ENCODE results near the gene FLVCR2.
A peak's percentile ranks its signal among the peaks of the same experiment; 100 is the strongest.

The FLVCR2 gene

DNA sequence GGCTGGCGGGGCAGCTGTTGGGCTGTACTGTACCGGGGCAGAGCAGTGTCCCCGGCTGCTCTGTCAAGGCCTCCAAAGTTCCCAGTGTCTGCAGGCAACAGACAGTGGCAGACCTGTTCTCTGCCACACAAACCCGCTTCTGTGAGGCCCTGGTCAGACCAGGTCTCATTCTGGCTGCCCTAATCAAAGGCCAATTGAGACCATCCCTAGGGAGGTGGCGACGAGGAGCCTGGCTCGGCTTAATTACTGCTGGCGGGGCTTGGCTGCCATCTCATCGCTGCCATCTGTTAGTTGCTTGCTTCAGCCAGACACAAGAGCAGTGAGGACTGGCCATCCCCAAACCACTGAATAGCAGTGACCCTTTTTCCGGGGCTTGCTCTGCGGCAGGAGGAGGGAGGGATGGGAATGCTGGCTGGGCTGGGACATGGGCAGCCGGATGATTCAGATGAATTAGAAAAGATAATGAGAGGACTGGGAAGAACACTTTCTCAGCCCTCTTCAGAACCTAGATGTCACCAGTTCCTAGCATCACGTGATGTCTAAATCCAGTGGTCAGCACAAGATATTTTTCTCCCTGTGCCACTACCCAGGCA lies 57.8 kb downstream of the FLVCR2 start:
- no peak for DNase-seq

DNA sequence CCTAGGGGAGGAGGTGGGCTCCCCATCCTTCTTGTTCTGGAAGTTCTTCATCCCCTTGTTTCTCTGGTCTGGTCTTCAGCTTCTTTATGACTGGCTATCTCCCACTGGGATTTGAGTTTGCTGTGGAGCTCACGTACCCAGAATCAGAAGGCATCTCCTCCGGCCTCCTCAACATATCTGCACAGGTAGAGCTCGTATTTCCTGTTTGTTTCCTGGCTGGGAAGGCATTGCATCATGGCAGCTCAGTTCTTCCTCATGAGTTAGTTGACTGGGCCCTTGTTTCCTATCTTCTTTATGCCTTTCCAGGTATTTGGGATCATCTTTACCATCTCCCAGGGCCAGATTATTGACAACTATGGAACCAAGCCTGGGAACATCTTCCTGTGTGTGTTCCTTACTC lies 62.5 kb downstream of the FLVCR2 start:
- no peak for DNase-seq

DNA sequence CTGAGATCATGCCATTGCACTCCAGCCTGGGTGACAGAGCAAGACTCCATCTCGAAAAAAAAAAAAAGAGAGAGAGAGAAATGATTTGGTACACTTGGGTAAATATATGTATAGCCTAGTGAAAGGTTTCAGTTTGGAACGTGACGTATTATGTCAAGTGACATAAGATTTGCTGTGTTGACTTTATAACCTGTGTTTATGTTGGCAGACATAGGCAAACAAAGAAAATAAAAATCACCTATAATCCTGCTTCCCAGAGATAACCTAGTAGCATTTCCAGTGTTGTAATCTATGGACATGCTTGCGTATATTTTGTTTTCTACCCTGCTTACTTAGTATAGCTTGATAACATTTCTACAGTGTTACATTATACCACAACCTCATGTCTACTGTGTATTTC lies 65.6 kb downstream of the FLVCR2 start:
- DNase-seq, result no peak

DNA sequence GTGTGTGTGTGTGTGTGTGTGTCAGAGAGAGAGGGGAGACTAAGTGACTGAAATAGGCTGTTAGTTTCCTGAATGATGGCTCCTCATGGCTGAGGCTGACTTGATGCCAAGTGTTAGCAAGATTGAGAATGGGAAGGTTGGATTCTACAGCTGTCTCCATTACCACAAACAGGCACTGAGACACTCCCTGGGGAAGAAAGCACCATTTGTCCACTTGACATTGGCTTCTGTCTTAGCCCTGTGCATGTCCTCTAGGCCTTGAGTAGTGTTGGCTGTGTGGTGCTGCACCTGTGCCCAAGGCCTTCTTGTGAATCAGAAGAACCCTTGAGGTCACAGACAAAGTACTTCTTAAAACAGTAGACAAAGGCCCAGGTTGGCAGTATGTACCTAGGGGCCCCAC lies 66.6 kb downstream of the FLVCR2 start:
- DNase-seq, result no peak

DNA sequence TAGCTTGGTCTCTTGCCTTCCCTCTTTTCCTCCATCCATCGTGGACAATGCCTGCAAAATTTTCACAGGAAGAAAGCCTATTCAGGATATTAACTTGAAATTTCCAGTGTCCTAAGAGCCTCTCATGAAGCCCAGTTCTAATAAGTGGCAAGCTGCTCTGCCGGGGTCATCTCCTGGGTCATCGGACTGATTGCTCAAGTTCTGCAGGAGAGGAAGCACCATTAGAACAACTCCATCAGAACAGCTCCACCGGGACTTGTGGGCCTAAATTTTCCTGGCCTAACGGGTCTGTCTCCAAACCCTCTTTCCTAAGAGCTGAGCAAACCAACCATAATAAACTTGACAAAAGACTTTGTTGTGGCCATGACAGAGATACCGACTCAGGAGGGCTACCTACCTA lies 68.3 kb downstream of the FLVCR2 start:
- DNase-seq, result no peak

DNA sequence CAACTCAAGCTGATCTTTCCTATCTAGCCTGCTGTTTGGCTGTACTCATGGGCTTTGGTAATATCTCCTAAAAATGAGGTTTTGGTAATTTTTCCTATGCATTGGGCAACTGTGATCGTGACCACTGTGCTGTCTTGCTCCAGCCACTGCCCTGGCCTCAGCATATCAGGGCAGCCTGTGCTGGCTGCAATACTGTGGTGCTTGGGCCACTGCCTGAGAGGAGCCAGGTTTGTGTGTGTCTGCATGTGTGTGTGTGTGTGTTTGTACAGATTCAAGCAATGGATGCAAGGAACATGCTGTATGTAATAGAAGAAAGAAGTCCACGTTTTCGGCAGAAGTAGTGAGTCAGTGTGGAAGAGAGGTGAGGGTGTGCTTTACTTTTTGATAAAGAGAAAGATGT lies 69.2 kb downstream of the FLVCR2 start:
- no peak for DNase-seq

DNA sequence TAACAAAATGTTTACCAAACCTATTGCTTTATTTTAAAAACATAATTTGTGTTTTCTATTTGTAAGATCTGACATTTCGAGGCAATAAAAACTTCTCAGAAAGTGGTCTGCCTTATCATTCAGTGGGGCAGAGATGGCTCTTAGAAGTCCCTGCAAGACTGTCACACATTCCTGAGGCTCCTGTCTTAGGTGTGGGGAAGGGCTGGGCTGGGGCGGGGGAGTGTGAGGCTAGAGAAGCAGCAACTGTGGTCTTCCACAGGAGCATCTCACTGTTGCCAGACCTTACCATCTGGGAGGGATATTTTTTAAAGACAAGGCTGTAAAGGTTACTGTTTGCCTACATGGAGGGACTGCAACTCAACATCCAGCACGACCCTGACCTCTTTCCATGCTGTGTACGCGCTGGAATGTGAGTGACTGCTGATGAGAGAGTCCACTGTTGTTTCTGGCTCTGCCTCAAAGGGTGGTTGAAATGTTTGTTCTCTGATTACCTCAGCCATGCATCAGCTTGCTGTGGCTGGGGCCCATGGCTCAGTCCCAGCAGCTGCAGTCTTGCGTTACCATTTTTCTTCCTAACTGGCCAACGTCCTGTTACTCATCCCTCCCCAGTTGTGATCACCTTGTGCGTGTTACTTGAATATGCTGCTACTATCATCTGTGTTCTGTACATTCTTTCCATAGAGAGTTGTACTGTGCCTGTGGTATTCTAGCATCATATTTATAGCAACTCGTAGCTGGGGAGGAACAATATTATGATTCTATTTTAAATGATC lies 69.8 kb downstream of the FLVCR2 start:
- DNase-seq, result no peak

DNA sequence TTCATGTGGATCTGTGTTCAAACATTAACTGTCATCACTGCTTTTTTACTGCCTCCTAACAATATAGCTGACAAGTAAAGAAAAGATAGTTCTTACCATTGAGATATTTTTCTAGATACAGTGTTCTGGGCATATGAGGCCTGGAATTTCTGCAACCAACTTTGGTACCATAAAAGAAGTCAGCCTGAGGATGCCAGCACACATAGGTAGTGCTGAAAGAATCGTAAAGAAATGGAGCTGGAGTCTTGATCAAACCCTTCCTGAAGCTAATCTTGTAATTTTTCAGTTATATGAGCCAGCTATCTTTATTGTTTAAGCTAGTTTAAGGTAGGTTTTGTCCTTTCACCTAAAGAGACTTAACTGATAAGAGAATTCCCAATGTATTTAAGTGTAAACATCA lies 70.9 kb downstream of the FLVCR2 start:
- DNase-seq, result no peak

DNA sequence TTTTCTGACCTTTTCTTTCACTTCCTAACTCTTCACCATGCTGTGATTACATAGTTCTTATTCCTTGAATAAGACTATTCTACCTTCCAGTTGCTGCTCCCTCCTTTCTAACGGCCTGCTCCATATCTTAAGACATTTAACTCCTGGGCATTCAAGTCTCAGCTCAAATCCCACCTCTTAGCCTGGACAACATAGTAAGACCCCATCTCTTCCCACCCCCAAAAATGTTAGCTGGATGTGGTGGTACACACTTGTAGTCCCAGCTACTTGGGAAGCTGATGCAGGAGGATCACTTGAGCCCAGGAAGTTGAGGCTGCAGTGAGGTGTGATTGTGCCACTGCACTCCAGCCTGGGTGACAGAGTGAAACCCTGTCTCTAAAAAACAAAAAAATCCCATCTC lies 71.4 kb downstream of the FLVCR2 start:
- no peak for DNase-seq

DNA sequence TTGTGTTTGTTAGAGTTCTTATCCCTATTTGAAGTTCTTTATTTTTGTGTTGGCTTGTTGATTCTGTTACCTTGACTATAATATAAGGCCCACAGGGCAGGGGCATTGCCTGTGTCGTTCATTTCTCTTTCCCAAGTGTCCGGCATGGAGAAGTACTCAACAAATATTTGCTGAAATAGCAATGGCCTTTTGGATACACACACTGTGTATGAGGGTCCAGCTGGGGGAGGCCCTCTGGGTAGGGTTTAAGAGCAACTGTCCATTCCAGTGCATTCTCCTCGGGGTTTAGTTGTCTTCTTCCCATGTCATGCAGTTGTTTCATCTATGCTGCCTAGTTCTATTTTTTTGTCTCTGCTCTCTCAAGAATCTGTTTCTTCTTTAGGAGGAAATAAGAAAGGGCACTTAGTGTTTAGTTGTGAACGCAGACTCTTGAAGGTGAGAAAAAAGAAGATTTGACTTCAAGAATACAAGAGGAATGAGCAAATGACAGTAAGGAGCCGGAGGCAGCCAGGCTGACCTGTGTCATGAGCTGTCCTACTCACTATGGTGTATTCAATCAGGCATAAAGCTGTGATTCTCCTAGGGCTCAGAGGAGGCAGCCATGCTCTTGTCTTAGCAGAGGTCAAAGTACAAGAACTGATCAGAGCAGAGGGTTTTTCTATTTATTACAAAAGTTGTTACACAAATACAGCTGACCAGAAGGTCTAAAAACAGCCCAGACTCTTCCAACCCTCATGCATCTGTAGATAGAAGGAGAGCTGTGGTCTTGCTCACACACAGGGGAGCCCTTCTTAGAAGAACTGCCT lies 72.0 kb downstream of the FLVCR2 start:
- DNase-seq, result no peak

DNA sequence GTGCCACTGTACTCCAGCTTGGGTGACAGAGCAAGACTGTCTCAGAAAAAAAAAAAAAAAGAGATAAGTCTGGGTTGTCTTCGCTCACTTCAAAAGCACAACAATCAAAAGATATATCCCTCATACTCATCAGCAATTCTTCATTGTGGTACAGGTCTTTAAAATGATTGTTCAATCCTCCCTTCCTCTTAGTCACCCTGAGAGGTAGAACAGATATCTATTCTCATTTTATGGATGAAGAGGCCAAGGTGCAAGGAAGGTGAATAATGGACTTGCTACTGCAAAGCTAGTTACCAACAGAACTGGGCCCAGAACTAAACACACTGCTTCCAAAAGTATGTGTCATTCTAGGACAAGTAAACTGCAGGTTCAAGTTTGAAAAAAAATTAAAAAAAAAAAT lies 75.1 kb downstream of the FLVCR2 start:
- no peak for DNase-seq

DNA sequence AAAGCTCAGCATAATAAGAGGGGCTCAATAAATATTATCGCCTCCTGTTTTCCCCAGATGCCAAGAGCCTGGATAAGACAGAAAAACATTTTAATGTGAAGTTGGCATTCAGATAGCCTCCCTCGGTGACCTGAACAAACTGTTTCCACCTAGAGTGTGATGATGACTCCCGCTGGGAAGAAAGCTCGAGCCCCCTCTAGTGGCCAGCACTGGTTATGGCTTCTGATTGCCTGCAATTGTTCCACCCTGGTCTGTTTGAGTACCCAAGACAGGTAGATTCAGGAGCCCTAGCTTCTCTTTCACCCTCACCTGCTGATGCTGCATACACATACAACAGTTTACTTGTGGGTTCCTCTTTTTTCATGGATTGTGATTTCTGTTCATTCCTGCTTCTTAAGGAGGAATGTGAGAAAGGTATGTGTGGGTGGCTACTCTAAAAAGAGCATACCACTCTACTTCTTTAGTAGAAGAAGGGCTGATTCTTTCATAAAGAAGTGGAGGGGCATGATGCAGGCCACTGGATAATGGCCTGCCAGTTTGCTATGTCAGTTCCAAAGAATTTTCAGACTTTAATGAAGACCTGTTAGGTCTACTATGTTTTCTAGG lies 75.8 kb downstream of the FLVCR2 start:
- DNase-seq, result peak; percentile 82

DNA sequence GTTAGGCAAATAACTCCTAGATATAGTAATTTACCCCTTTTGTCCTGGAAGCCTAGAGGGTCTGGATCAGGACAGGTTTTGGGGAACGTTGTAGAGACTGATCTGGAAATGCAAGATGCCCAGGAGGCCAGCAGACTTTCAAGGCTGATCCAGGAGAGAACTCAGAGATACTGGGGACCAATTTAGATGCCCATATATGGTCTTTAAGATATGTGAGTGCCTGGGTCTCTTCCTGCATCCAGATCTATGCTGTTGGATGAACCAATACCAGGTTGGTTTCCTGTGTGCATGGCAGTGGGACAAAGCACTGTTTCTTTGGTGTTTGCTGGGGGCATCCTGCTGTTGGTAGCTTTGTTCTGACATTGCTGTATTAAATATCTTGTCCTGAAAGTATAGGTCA lies 76.8 kb downstream of the FLVCR2 start:
- DNase-seq, result no peak

DNA sequence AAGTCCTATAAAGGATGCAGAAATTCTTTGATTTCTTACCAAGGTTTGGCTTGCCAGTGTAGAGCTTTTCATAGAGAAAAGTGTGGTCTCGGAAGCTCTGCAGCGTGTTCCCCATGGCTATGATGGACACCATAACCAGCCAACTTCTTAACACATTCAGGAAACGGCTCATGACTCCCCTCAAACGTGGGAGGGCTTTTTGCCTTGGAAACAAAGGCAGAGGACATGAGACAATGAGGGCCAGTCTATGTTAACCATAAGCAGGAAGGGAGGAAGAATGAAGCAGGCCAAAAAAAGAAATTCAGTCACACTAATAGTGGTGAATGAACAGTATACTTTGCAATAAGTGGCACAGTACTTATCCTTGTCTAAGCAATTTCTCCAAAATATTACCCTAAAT lies 78.9 kb downstream of the FLVCR2 start:
- DNase-seq, result no peak

DNA sequence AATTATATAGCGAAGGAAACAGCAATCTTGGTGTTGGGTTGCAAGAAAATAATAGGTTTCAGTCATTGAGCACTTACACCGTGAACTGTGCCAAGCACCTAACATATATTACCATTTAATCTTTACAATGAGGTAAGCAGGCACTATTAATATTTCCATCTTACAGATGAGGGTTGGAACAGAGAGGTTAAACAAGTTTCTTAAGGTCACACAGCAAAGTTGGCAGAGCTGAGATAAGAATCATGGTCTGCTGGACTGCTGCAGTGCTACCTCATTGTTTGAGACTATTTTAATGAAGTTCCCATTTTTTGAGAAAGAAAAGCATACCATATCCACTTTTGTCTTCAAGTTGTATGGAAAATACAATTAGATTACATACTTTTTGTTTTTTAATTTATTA lies 80.5 kb downstream of the FLVCR2 start:
- no peak for DNase-seq

DNA sequence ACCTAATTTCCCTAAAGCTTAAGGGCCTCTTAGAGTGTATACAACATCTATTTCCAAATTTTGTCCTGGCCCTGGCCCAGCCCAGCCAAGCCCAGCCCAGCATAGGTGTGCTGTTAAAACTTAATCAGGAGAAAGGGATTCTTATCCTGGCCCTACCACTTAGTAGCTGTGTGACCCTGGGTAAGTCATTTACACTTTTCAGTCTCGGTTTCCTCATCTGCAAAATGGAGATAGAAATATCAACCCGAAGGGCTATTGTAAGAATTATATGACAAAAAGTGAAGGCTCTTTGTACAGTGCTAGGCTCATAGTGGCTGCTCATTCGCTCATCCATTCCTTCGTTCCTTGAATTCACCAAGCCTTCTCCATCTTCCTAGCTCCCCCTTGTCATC lies 81.8 kb downstream of the FLVCR2 start:
- DNase-seq, result no peak

DNA sequence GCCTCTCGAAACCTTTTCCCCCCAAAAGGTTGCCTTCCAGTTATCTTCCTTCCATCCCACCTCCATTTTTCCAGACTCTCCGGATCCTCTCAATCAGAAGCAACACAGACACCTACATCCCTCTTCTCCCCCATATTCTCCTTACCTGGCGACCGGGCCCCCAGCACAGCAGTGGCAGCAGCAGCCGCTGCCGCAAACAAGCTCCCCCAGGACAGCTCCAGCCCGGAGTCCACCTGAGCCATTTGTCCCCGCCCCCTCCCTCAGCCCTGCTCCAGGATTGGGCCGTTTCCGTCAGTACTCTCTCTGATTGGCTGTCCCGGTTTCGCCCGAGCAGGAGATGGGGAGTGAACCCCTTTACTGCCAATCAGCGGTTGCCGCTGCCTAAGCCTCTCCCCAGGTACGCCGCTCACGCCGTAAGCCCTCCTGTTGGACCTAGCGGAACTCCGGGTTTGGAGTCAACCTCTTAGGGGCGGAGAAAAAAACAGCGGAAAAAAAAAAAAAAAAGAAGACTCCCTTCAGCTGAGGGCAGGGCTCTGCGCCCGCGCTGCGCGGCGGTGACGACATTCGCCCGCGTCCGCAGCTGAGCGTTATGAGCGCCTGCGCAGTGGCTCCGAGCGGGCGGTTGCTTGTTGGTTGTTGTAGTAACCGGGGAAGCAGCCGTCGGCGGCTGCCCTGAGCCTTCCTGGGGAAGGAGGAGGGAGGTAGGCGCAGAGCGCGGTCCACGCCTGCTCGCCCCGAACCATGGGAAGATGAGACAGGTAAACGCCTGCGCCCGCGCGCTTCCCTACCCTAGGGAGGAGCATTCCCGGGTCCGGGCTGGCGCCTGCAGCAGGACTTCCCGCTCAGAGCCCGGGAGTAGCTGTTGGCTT lies 82.4 kb downstream of the FLVCR2 start, which contains the start of the genes ERG28 and TTLL5:
TSS of gene ERG28 (minus strand) at position 247 of the 869 bp plus-strand sequence. CDS start 3,374 bp downstream, outside the sequence.
TSS of gene TTLL5 (plus strand) at position 617 of the 869 bp plus-strand sequence. CDS start 1,904 bp downstream, outside the sequence.
- peak; percentile 98 for DNase-seq

DNA sequence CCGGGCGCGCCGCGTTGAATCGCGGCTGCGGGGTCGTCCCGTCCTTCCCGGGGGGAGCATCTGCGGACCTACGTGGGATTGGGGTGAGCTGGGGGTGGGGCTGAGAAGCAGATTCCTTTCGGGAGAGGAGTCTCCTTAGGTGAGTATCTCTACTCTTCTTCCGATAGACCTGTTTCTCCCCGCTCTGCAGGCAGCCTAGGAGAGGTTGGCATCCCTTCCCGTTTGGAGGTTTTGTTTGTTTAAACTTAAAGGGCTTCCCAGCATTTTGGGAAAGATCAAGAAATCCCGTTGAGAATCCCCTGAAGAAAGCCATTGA lies 83.0 kb downstream of the FLVCR2 start:
- peak; percentile 1 for DNase-seq

DNA sequence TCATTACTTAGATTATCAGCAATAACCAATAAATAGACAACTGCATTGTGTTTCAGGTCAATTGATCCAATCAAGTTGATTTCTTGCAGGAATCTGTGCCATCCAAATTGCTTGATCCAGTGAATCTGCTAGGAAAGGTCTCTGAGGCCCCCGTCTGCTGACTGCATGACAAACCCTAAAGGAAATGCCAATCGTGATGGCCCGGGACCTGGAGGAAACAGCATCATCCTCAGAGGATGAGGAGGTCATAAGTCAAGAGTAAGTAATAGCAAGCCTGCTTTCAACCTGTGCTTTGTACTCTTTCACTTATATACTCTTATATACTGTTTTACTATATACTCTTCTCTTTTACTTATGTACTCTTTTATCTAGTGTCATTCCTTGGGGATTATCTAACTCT lies 84.5 kb downstream of the FLVCR2 start:
- DNase-seq, result no peak

DNA sequence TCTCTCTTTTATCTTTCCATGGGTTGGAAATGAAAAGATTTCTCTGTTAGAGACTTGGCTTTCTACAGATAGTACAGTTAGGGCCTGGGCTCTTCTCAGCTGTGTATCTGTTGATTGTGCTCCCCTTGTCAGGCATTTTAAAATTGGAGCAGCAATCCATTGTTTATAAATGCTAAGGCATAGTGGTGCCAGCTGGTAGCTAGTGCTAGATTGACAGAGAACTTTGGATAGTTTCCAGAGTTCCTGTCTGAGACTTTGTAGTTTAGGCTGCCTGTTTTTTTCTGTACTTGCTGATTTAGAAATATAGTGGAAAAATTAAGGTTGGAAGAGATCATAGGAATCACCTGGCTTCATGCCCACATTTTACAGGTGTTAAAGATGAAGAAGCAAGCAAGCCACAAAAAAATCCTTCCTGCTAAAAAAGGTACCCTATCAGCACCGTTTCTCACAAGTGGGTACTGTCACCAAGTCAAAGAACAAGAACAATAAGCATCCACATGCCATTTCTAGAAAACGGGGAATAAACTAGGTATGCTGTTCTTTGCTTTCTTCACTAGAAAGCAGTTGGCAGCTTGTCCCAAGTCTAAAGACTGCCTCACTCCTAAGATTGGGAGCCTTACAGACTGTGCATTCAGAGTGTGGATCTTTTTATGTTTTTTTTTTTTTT lies 88.8 kb downstream of the FLVCR2 start:
- DNase-seq, result no peak

DNA sequence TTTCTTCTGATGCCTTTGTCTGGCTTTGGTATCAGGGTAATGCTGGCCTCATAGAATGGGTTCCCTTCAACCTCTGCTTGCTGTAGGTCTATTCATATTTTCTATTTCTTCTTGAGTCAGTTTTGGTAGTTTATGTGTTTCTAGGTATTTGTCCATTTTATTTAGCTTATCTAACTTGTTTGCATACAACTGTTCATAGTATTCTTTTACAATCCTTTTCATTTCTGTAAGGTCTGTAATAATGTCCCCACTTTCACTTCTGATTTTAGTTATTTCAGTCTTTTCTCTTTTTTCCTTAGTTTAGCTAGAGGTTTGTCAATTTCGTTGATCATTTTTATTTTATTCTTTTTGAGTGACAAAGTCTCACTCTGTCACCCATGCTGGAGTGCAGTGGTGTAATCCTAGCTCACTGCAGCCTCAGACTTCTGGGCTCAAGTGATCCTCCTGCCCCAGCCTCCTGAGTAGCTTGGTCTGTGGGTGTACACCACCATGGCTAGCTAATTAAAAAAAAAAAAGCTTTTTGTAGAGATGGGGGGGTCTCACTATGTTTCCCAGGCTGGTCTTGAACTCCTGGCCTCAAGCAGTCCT lies 94.3 kb downstream of the FLVCR2 start:
- DNase-seq, result no peak
